Hepatocyte (in vitro differentiated cells): ENCODE measurements around the gene PLEKHA4. TPM values are rescaled to one million over a fixed set of nuclear protein-coding genes. Genes with fewer than 3 reads are reported as not detected.
"Not testable (repeated sequence)": the region's sequence is repeated elsewhere in the genome, so short reads cannot be mapped to it uniquely, and the experiment has no call there.

ENCODE experiments used
- DNase-seq: peaks from one replicate; pipeline ENCODE4 v3.0.0-alpha.2; 2016; ENCODE audit warnings: low spot score
- H2AFZ ChIP-seq: fragments of 200-600 bp; sonication (generic); 2 replicates; pipeline ENCODE4 v1.6.0; 2016; ENCODE audit warnings: antibody characterized with exemption, mild to moderate bottlenecking
- H3K27ac ChIP-seq: fragments of 200-600 bp; sonication (generic); 2 replicates; pipeline ENCODE4 v1.5.1; 2016; ENCODE audit warnings: mild to moderate bottlenecking
- H3K27me3 ChIP-seq: fragments of 200-600 bp; sonication (generic); 2 replicates; pipeline ENCODE4 v1.6.1; 2016
- H3K36me3 ChIP-seq: fragments of 200-600 bp; sonication (generic); replicated peaks from 2 replicates; pipeline ENCODE4 v1.5.1; 2016; ENCODE audit warnings: low read depth; ENCODE audit not compliant: insufficient read depth
- H3K4me1 ChIP-seq: fragments of 200-600 bp; sonication (generic); 2 replicates; pipeline ENCODE4 v1.5.1; 2016; ENCODE audit warnings: mild to moderate bottlenecking, moderate library complexity; ENCODE audit not compliant: insufficient read depth
- H3K4me2 ChIP-seq: fragments of 200-600 bp; sonication (generic); 2 replicates; pipeline ENCODE4 v1.6.0; 2016
- H3K4me3 ChIP-seq: fragments of 200-600 bp; sonication (generic); 2 replicates; pipeline ENCODE4 v1.5.1; 2016; ENCODE audit warnings: mild to moderate bottlenecking
- H3K79me2 ChIP-seq: fragments of 200-600 bp; sonication (generic); 2 replicates; pipeline ENCODE4 v1.6.0; 2017; ENCODE audit warnings: mild to moderate bottlenecking
- H3K9me2 ChIP-seq: fragments of 200-600 bp; sonication (generic); replicated peaks from 2 replicates; pipeline ENCODE4 v1.6.0; 2017; ENCODE audit warnings: mild to moderate bottlenecking; ENCODE audit not compliant: insufficient read depth
- H3K9me3 ChIP-seq: fragments of 200-600 bp; sonication (generic); 2 replicates; pipeline ENCODE4 v1.5.1; 2016; ENCODE audit warnings: low read depth, mild to moderate bottlenecking
- H4K20me1 ChIP-seq: fragments of 200-600 bp; sonication (generic); 2 replicates; pipeline ENCODE4 v1.6.0; 2016; ENCODE audit warnings: mild to moderate bottlenecking; ENCODE audit not compliant: insufficient read depth, poor library complexity, severe bottlenecking
- CTCF ChIP-seq: fragments of 200-600 bp; sonication (generic); IDR thresholded peaks from 2 replicates; pipeline ENCODE4 v1.5.1; 2016; ENCODE audit warnings: antibody characterized with exemption, mild to moderate bottlenecking; ENCODE audit not compliant: poor library complexity
- EZH2 ChIP-seq: fragments of 200-600 bp; sonication (generic); IDR thresholded peaks from 2 replicates; pipeline ENCODE4 v1.6.1; 2016; ENCODE audit warnings: antibody characterized with exemption, mild to moderate bottlenecking, borderline replicate concordance
- EZH2phosphoT487 ChIP-seq: fragments of 200-600 bp; sonication (generic); IDR thresholded peaks from one replicate; pipeline ENCODE4 v1.6.1; 2018; ENCODE audit warnings: antibody characterized with exemption, mild to moderate bottlenecking, low read depth, moderate library complexity; ENCODE audit not compliant: unreplicated experiment, severe bottlenecking
- WGBS: methylation state at CpG from one replicate; pipeline ENCODE4 v1.1.6; 2016; ENCODE audit warnings: low lambda C conversion rate; ENCODE audit errors: missing lambda C conversion rate; 5-methylcytosine and 5-hydroxymethylcytosine counted together
- polyA plus RNA-seq: library from polyadenylated mRNA; unstranded; fragments of >200 nt; fragmentation: Nextera tagmentation; extraction: Ambion mirVana; gene quantifications from 2 replicates; pipeline ENCODE4 v1.2.1, GENCODE V29; 2016
- total RNA-seq: library from RNA; depleted of rRNA; stranded (reverse); fragments of >200 nt; gene quantifications from 2 replicates; pipeline ENCODE4 v1.2.3, GENCODE V29; 2014

The PLEKHA4 gene
- total and polyA plus RNA-seq, 2 experiments from 2014 or later: 7.3 to 15.1 TPM

GRCh38 chr19:48872182-48872883 lies 3.9 kb upstream of the PLEKHA4 start, which contains the start of gene PPP1R15A:
Gene PPP1R15A (plus strand): TSS chr19:48872421. CDS start chr19:48873234, 813 bp downstream.
- no peak within 1 kb of the TSS for H2AFZ ChIP-seq
- no peaks in the 10 kb centered on the region for H3K9me3 ChIP-seq
- peaks cover 47% of the 10 kb centered on the region for H3K79me2 ChIP-seq
- H3K4me2 ChIP-seq: peak within 1 kb of the TSS; percentile 84
- no peaks in the 10 kb centered on the region for H3K36me3 ChIP-seq
- peaks cover 29% of the 10 kb centered on the region for H3K4me1 ChIP-seq
- no peaks in the 10 kb centered on the region for H3K9me2 ChIP-seq
- peak within 1 kb of the TSS; percentile 99 for H3K27ac ChIP-seq
- H3K27me3 ChIP-seq: no peaks in the 10 kb centered on the region
- peaks cover 33% of the 10 kb centered on the region for H4K20me1 ChIP-seq
- TF ChIP-seq EZH2 (no peak), EZH2phosphoT487 (no peak), CTCF (no peak)
- WGBS: 1% methylated on average over 53 of the region's 53 CpGs
- peak within 1 kb of the TSS; percentile 82 for H3K4me3 ChIP-seq
- DNase-seq: peak; percentile 98

GRCh38 chr19:48871471-48872181 lies 3.2 kb upstream of the PLEKHA4 start:
- Histone ChIP-seq H4K20me1 (peaks cover 33% of the 10 kb centered on the region), H3K27ac (peak overlapping the region; percentile 65), H3K4me1 (peaks cover 36% of the 10 kb centered on the region), H3K4me2 (peak overlapping the region; percentile 65), H3K79me2 (peaks cover 40% of the 10 kb centered on the region)
- H3K27me3 ChIP-seq, DNase-seq, H3K9me3 ChIP-seq, H2AFZ ChIP-seq, H3K9me2 ChIP-seq, H3K4me3 ChIP-seq, H3K36me3 ChIP-seq: not testable (repeated sequence)
- 84% methylated on average over 25 of the region's 31 CpGs for WGBS

GRCh38 chr19:48870048-48870447 lies 1.6 kb upstream of the PLEKHA4 start:
- Histone ChIP-seq H3K9me2 (no peaks in the 10 kb centered on the region), H3K79me2 (peaks cover 37% of the 10 kb centered on the region), H3K9me3 (no peaks in the 10 kb centered on the region), H4K20me1 (peaks cover 20% of the 10 kb centered on the region), H3K4me2 (no peak overlapping the region), H2AFZ (no peak overlapping the region), H3K4me1 (peaks cover 34% of the 10 kb centered on the region), H3K27ac (no peak overlapping the region), H3K27me3 (no peaks in the 10 kb centered on the region), H3K4me3 (no peak overlapping the region), H3K36me3 (no peaks in the 10 kb centered on the region)
- WGBS: 98% methylated on average over 9 of the region's 9 CpGs
- TF ChIP-seq EZH2phosphoT487 (no peak), CTCF (no peak), EZH2 (no peak)
- DNase-seq: no peak

GRCh38 chr19:48867746-48868113 lies 687 bp downstream of the PLEKHA4 start:
- no peaks in the 10 kb centered on the region for H4K20me1 ChIP-seq
- peaks cover 15% of the 10 kb centered on the region for H3K79me2 ChIP-seq
- no peaks in the 10 kb centered on the region for H3K9me3 ChIP-seq
- WGBS: 71% methylated on average over 4 of the region's 7 CpGs
- H3K4me1 ChIP-seq: peaks cover 28% of the 10 kb centered on the region
- H3K27me3 ChIP-seq: no peaks in the 10 kb centered on the region
- no peak for DNase-seq
- H3K36me3 ChIP-seq: no peaks in the 10 kb centered on the region
- peak overlapping the region; percentile 69 for H2AFZ ChIP-seq
- H3K9me2 ChIP-seq: no peaks in the 10 kb centered on the region
- H3K4me3 ChIP-seq: no peak overlapping the region
- peak overlapping the region; percentile 77 for H3K4me2 ChIP-seq
- TF ChIP-seq EZH2phosphoT487: no peak
- TF ChIP-seq EZH2: no peak
- TF ChIP-seq CTCF: no peak
- H3K27ac ChIP-seq: peak overlapping the region; percentile 87
